Suprapubic skin (tissue), 4 donors: ENCODE data around the gene SYCE3. TPM values are rescaled to one million over a fixed set of nuclear protein-coding genes. Genes with fewer than 3 reads are reported as not detected.

Experiments
- DNase-seq, 2 donors: peaks; one replicate each; pipeline ENCODE4 v3.0.0-alpha.2; 2019; ENCODE audit warnings: low spot score in 2 of 2
- H3K27ac ChIP-seq: fragments of 200-600 bp; sonication (generic); one replicate; pipeline ENCODE4 v1.5.1; 2019
- H3K27me3 ChIP-seq: fragments of 200-600 bp; sonication (generic); one replicate; pipeline ENCODE4 v1.5.1; 2019
- H3K36me3 ChIP-seq: fragments of 200-600 bp; sonication (generic); one replicate; pipeline ENCODE4 v1.5.1; 2019
- H3K4me1 ChIP-seq: fragments of 200-600 bp; sonication (generic); one replicate; pipeline ENCODE4 v1.5.1; 2019
- H3K4me3 ChIP-seq: fragments of 200-600 bp; sonication (generic); one replicate; pipeline ENCODE4 v1.5.1; 2019; ENCODE audit warnings: mild to moderate bottlenecking
- H3K9me3 ChIP-seq: fragments of 200-600 bp; sonication (generic); one replicate; pipeline ENCODE4 v1.5.1; 2019
- CTCF ChIP-seq, 2 donors: fragments of 200-600 bp in 1 of 2; fragments of 450-650 bp in 1 of 2; sonication (generic) in 1 of 2; IDR thresholded peaks; one replicate each; pipeline ENCODE4 v1.5.1; 2016 to 2019; ENCODE audit warnings: antibody characterized with exemption in 2 of 2, mild to moderate bottlenecking in 1 of 2, moderate library complexity in 1 of 2
- EP300 ChIP-seq: sonication (generic); formaldehyde crosslinking; IDR thresholded peaks from one replicate; pipeline ENCODE4 v1.6.1; 2017; ENCODE audit warnings: antibody characterized with exemption
- POLR2A ChIP-seq, 2 donors: fragments of 450-650 bp; IDR thresholded peaks; one replicate each; pipeline ENCODE4 v1.6.1; 2017; ENCODE audit warnings: antibody characterized with exemption in 2 of 2, mild to moderate bottlenecking in 2 of 2, moderate library complexity in 2 of 2
- POLR2AphosphoS5 ChIP-seq, 3 donors: sonication (generic); formaldehyde crosslinking; IDR thresholded peaks; one replicate each; pipeline ENCODE4 v1.6.1; 2017; ENCODE audit warnings: antibody characterized with exemption in 3 of 3
- WGBS: methylation state at CpG from one replicate; pipeline ENCODE4 v1.1.5; 2018; 5-methylcytosine and 5-hydroxymethylcytosine counted together
- total RNA-seq, 4 donors: library from RNA; depleted of rRNA; stranded (reverse); fragments of >200 nt; gene quantifications; one replicate each; pipeline ENCODE4 v1.1.0, GENCODE V29; 2016

The SYCE3 gene, protein sequence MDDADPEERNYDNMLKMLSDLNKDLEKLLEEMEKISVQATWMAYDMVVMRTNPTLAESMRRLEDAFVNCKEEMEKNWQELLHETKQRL
- not detected for total RNA-seq

DNA sequence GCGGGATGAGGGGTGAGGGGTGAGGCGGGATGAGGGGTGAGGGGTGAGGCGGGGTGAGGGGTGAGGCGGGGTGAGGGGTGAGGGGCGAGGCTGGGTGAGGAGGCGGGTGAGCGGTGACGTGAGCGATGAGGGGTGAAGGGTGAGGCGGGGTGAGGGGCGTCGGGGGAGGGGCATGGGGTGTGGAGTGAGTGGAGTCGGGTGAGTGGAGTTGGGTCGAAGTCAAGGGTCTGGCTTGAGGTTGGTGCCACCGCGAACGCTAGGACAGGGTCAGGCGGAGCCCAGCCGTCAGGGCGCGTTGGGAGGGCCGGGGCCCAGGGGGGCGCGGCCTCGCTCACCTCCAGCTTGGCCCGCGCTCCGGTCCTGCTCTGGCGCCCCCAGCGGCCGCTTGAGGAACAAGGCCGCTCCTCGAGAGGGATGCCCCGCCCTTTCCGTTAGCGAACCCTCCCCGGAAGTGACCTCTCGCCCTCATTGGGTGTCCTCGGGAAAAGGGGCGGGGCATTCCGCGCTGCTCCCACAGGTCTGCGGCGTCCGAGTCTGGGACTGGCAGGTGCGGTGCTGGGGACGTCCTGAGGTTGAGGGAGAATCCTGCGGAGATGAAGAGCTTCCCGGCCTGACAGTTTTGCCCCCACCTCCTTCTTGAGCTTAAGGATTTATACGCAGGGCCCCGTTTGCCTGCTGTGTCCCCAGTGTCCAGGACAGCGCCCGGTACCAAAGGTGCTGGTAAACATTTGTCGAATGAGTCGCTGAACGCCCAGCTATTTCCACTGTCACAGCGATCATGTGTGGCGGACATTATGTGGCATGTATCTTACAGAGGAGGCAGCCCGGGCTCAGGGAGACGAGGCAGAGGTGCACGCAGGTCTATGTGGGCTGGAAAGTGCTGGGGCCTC is at the start of gene SYCE3:
Gene SYCE3 (minus strand): TSS at position 397 of the 890 bp plus-strand sequence. CDS start 6,514 bp downstream, outside the sequence.
- 14% methylated on average over 22 of the region's 61 CpGs for WGBS
- peak; percentile 98 to 99 for DNase-seq

DNA sequence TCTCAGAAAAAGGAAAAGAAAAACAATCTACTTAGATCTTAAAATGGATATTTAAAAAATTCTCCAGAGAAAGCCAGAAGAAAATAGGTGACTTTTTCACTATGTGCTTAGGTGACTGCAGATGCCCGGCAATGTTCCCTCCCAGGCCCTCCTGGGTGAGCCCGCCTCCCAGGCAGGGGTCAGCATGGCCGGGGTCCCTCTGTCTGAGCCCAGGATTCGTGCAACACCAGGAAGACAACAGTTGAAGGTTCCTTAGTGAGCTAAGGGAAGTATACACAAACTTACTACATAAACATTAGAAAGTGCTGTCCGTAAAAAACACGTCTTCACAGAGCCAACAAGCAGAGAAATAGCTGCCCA is 49.4 kb upstream of the SYCE3 start:
- Histone ChIP-seq H3K4me1 (peaks cover 17% of the 10 kb centered on the region), H3K9me3 (no peaks in the 10 kb centered on the region), H3K27ac (no peak overlapping the region), H3K27me3 (peaks cover 27% of the 10 kb centered on the region), H3K36me3 (no peaks in the 10 kb centered on the region), H3K4me3 (no peak overlapping the region)
- 37% methylated on average over 6 of the region's 6 CpGs for WGBS
- TF ChIP-seq POLR2A (IDR thresholded peaks at IDR 0.05) (no peak), CTCF (IDR thresholded peaks at IDR 0.05) (no peak), EP300 (no peak), POLR2AphosphoS5 (IDR thresholded peaks at IDR 0.05) (no peak)
- DNase-seq = no peak

More for the DNA sequence above, at the start of gene SYCE3:
- Histone ChIP-seq H3K27ac (peak within 1 kb of the TSS; percentile 69), H3K27me3 (no peaks in the 10 kb centered on the region), H3K4me1 (peaks cover 16% of the 10 kb centered on the region), H3K4me3 (peak within 1 kb of the TSS; percentile 67), H3K9me3 (no peaks in the 10 kb centered on the region), H3K36me3 (no peaks in the 10 kb centered on the region)
- TF ChIP-seq POLR2AphosphoS5 (IDR thresholded peaks at IDR 0.05) (peak in 2 of 3 donors; percentile 31 to 60), POLR2A (IDR thresholded peaks at IDR 0.05) (peak in 1 of 2 donors; percentile 29), CTCF (IDR thresholded peaks at IDR 0.05) (peak; percentile 78 to 99), EP300 (no peak)

GRCh38 chr22:50611341-50612060 is 48.8 kb upstream of the SYCE3 start:
- no peak for DNase-seq
- Histone ChIP-seq H3K9me3 (no peaks in the 10 kb centered on the region), H3K4me1 (peaks cover 17% of the 10 kb centered on the region), H3K27me3 (peaks cover 33% of the 10 kb centered on the region), H3K36me3 (no peaks in the 10 kb centered on the region), H3K4me3 (no peak overlapping the region), H3K27ac (no peak overlapping the region)
- WGBS = 94% methylated on average over 21 of the region's 26 CpGs
- TF ChIP-seq POLR2AphosphoS5 (IDR thresholded peaks at IDR 0.05) (no peak), EP300 (no peak), POLR2A (IDR thresholded peaks at IDR 0.05) (no peak), CTCF (IDR thresholded peaks at IDR 0.05) (no peak)

DNA sequence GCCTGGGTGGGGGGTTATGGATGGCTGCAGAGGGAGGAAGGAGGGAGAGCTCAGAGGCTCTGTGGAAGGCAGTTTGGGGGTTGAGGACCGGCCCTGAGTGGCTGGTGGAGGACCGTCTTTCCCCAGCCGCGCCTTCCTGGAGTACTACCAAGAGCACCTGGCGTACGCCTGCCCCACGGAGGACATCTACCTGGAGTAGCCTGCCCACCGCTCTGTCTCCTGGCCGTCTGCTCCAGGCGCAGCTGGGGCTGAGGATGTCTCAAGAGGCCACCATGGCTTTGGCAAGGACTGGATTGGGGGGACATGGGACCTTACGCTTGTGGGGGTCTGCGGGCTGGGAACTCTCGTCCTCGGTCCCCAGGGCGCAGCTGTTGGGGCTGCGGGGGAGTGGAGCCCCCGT is 47.9 kb upstream of the SYCE3 start:
- 83% methylated on average over 14 of the region's 17 CpGs for WGBS
- no peak overlapping the region for H3K27ac ChIP-seq
- TF ChIP-seq EP300 = no peak
- TF ChIP-seq POLR2AphosphoS5 (IDR thresholded peaks at IDR 0.05) = no peak
- TF ChIP-seq POLR2A (IDR thresholded peaks at IDR 0.05) = no peak
- TF ChIP-seq CTCF (IDR thresholded peaks at IDR 0.05) = no peak
- H3K27me3 ChIP-seq = peaks cover 43% of the 10 kb centered on the region
- DNase-seq = no peak
- H3K36me3 ChIP-seq = no peaks in the 10 kb centered on the region
- peaks cover 17% of the 10 kb centered on the region for H3K4me1 ChIP-seq
- no peaks in the 10 kb centered on the region for H3K9me3 ChIP-seq
- no peak overlapping the region for H3K4me3 ChIP-seq

GRCh38 chr22:50610041-50610451 is 47.3 kb upstream of the SYCE3 start:
- TF ChIP-seq POLR2A (IDR thresholded peaks at IDR 0.05) = no peak
- TF ChIP-seq EP300 = no peak
- no peak for TF ChIP-seq POLR2AphosphoS5 (IDR thresholded peaks at IDR 0.05)
- TF ChIP-seq CTCF (IDR thresholded peaks at IDR 0.05) = no peak
- 84% methylated on average over 11 of the region's 11 CpGs for WGBS
- peaks cover 48% of the 10 kb centered on the region for H3K27me3 ChIP-seq

More at GRCh38 chr22:50610041-50610451, 47.3 kb upstream of the SYCE3 start:
- DNase-seq = no peak
- Histone ChIP-seq H3K4me1 (peaks cover 17% of the 10 kb centered on the region), H3K27ac (no peak overlapping the region), H3K4me3 (no peak overlapping the region), H3K36me3 (no peaks in the 10 kb centered on the region), H3K9me3 (no peaks in the 10 kb centered on the region)
